ENCODE results near the gene MARK3.

Gene MARK3

DNA sequence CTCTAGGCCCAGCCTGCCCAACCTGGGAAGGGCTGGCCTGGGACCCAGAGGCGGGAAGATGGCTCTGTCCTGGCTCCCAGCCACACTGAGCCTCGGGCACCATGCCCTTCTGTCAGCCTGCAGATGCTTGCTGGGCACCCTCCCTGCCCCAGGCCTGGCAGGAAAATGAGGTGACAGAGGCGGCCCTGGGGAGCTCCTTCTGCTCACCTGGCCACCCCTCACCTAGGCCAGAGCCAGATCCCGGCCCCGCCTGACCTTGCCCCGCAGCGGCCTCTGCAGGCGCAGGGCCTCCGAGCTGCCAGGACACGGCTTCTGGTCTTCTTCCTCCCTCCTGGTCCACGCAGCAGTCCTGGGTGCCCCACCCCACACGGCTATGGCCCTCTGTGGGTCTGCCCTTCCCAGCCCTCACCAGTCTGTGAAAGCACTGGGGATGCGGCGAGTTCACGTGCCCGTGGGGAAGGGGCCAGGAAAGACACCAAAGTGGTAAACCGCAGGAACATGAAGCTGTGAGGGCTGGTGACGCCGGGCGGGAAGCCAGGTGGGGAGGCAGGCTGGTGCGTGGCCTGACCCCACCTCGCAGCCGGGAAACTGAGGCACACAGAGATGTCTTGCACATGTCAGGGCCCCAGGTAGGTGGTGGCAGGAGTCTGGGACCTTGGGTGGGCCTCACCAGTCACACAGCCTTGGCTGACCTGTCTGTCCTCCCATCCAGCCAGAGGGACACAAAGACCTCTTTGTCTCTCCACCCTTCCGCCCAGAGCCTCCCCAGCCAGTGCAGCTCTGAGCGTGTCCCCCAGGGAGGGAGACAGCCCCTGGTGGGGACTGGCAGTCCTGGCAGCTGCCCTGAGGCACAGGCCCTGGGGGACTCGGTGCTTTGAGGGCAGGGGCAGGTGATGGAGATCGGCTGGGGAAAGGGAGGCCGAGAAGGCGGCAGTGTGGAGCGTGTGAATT is 164.4 kb downstream of the MARK3 start:
- Histone ChIP-seq H3K4me1 (peaks cover 56 to 84% (median 78%) of the 10 kb centered on the region in 10 experiments), H3K27me3 (peaks cover 0 to 13% (median 0%) of the 10 kb centered on the region in 11 experiments; a peak in 5 of 22 replicates), H4K20me1 (peaks cover 44 to 100% (median 97%) of the 10 kb centered on the region in 11 experiments), H3K9me3 (replicated peaks in 1 of 11) (no peaks in the 10 kb centered on the region), H3K9ac (peak overlapping the region; percentile 17 to 71 (median 59); a peak in 18 of 22 replicates), H3K27ac (peak overlapping the region in 5 of 11 experiments; percentile 33 to 70 (median 58); a peak in 11 of 22 replicates), H3K4me2 (peak overlapping the region; percentile 60 to 98 (median 92)), H3K4me3 (peak overlapping the region in 2 of 10 experiments; percentile 31 to 35; a peak in 4 of 20 replicates), H3K36me3 (peaks cover 0 to 3% (median 0%) of the 10 kb centered on the region in 11 experiments; a peak in 4 of 22 replicates)
- TF ChIP-seq Cebpa-rat (IDR thresholded peaks at IDR 0.05) = no peak

GRCh38 chr14:103550451-103551337 is 165.5 kb downstream of the MARK3 start:
- peaks cover 0 to 8% (median 0%) of the 10 kb centered on the region in 11 experiments; a peak in 5 of 22 replicates for H3K27me3 ChIP-seq
- H3K4me3 ChIP-seq = peak overlapping the region in 6 of 10 experiments; percentile 3 to 47 (median 30); a peak in 8 of 20 replicates
- peaks cover 0 to 8% (median 0%) of the 10 kb centered on the region in 11 experiments; a peak in 6 of 22 replicates for H3K36me3 ChIP-seq
- H3K27ac ChIP-seq = peak overlapping the region in 9 of 11 experiments; percentile 4 to 70 (median 46); a peak in 17 of 22 replicates
- H3K9me3 ChIP-seq (replicated peaks in 1 of 11) = no peaks in the 10 kb centered on the region
- H3K4me1 ChIP-seq = peaks cover 55 to 84% (median 71%) of the 10 kb centered on the region in 10 experiments
- peaks cover 52 to 100% (median 97%) of the 10 kb centered on the region in 11 experiments for H4K20me1 ChIP-seq
- no peak for TF ChIP-seq Cebpa-rat (IDR thresholded peaks at IDR 0.05)
- H3K4me2 ChIP-seq = peak overlapping the region; percentile 60 to 98 (median 92)
- H3K9ac ChIP-seq = peak overlapping the region; percentile 24 to 71 (median 59); a peak in 19 of 22 replicates

GRCh38 chr14:103551338-103551762 is 166.1 kb downstream of the MARK3 start:
- peaks cover 53 to 100% (median 97%) of the 10 kb centered on the region in 11 experiments for H4K20me1 ChIP-seq
- TF ChIP-seq Cebpa-rat (IDR thresholded peaks at IDR 0.05) = no peak
- H3K36me3 ChIP-seq = peaks cover 0 to 8% (median 0%) of the 10 kb centered on the region in 11 experiments; a peak in 6 of 22 replicates
- H3K4me1 ChIP-seq = peaks cover 55 to 84% (median 70%) of the 10 kb centered on the region in 10 experiments
- H3K4me3 ChIP-seq = peak overlapping the region in 6 of 10 experiments; percentile 3 to 47 (median 30); a peak in 9 of 20 replicates
- peaks cover 0 to 1% (median 0%) of the 10 kb centered on the region in 11 experiments; a peak in 2 of 22 replicates for H3K27me3 ChIP-seq
- peak overlapping the region; percentile 60 to 98 (median 92) for H3K4me2 ChIP-seq
- peak overlapping the region in 9 of 11 experiments; percentile 4 to 70 (median 41); a peak in 14 of 22 replicates for H3K27ac ChIP-seq
- no peaks in the 10 kb centered on the region for H3K9me3 ChIP-seq (replicated peaks in 1 of 11)
- peak overlapping the region; percentile 24 to 71 (median 59); a peak in 18 of 22 replicates for H3K9ac ChIP-seq

GRCh38 chr14:103552011-103552845 is 167.0 kb downstream of the MARK3 start:
- H3K4me3 ChIP-seq = no peak overlapping the region
- H3K9me3 ChIP-seq (replicated peaks in 1 of 11) = no peaks in the 10 kb centered on the region
- H3K27ac ChIP-seq = peak overlapping the region in 6 of 11 experiments; percentile 4 to 70 (median 46); a peak in 3 of 22 replicates
- H3K36me3 ChIP-seq = peaks cover 0 to 16% (median 5%) of the 10 kb centered on the region in 11 experiments; a peak in 14 of 22 replicates
- H4K20me1 ChIP-seq = peaks cover 56 to 100% (median 98%) of the 10 kb centered on the region in 11 experiments
- peak overlapping the region; percentile 60 to 98 (median 92) for H3K4me2 ChIP-seq
- TF ChIP-seq Cebpa-rat (IDR thresholded peaks at IDR 0.05) = no peak
- peaks cover 52 to 83% (median 64%) of the 10 kb centered on the region in 10 experiments for H3K4me1 ChIP-seq
- no peaks in the 10 kb centered on the region for H3K27me3 ChIP-seq
- peak overlapping the region in 4 of 11 experiments; percentile 19 to 70 (median 64); a peak in 5 of 22 replicates for H3K9ac ChIP-seq

DNA sequence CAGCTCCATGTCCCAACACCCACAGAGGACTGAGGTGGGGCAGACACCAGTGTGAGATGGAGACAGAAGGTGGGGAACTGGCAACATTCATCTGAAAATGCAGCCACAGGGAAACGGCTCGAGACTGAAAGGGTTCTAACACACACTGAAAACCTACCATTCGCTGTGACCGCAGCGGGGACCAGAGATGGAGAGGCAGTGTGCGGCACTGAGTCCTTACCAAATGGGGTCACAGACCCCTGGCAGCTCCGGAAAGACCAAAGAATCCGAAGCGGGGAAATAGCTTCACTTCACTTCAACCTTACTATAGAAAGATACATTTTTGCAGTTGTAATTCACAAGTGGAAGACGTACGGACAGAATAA is 167.6 kb downstream of the MARK3 start:
- Histone ChIP-seq H3K9ac (0 out of 22 replicates have a peak overlapping the region, but pooled peaks of 1 of the 11 experiments have one; percentile 19), H3K36me3 (peaks cover 4 to 22% (median 9%) of the 10 kb centered on the region in 11 experiments; a peak in 19 of 22 replicates), H3K27ac (no peak overlapping the region), H3K4me1 (peaks cover 56 to 83% (median 63%) of the 10 kb centered on the region in 10 experiments), H4K20me1 (peaks cover 58 to 100% (median 98%) of the 10 kb centered on the region in 11 experiments), H3K4me2 (peak overlapping the region in 4 of 11 experiments; percentile 86 to 98 (median 91); a peak in 2 of 22 replicates), H3K9me3 (replicated peaks in 1 of 11) (no peaks in the 10 kb centered on the region), H3K27me3 (no peaks in the 10 kb centered on the region), H3K4me3 (no peak overlapping the region)
- TF ChIP-seq Cebpa-rat (IDR thresholded peaks at IDR 0.05) = no peak

Measured in BLaER1 treated with 17β-estradiol and CSF1 and Interleukin-3, amounts not matched to agents 10 nM and 100 nM (cell line).